GM21423 (cell line): ENCODE results near the gene MDM1.

Experiments
- ATAC-seq: cut with Tn5 transposase; IDR thresholded peaks from one replicate; pipeline ENCODE4 v1.9.1; 2021; ENCODE audit warnings: mild to moderate bottlenecking, moderate library complexity; ENCODE audit not compliant: unreplicated experiment

Gene MDM1

GRCh38 chr12:68245180-68246021, 86.8 kb downstream of the MDM1 start:
- ATAC-seq, result no peak
